ENCODE data around the gene C1QA.
"Not testable (repeated sequence)": the region's sequence is repeated elsewhere in the genome, so short reads cannot be mapped to it uniquely, and the experiment has no call there.

The C1QA gene

GRCh38 chr1:22666412-22666811 is 30.0 kb downstream of the C1QA start:
- no peak for TF ChIP-seq CTCF (IDR thresholded peaks at IDR 0.05; ENCODE audit: control insufficient read depth, extremely low read depth, insufficient read depth)
- DNase-seq (ENCODE audit: low read depth): no peak
- H3K4me3 ChIP-seq (ENCODE audit: low read depth, low read length): no peak overlapping the region

- DNase-seq (ENCODE audit: low read depth); H3K4me3 ChIP-seq (ENCODE audit: low read depth, low read length): not testable (repeated sequence)
These were observed 32.4 kb downstream of the C1QA start for GRCh38 chr1:22668840-22669239.

- no peak for TF ChIP-seq CTCF (IDR thresholded peaks at IDR 0.05; ENCODE audit: control insufficient read depth, extremely low read depth, insufficient read depth)
- no peak for DNase-seq (ENCODE audit: low read depth)
- H3K4me3 ChIP-seq (ENCODE audit: low read depth, low read length): no peak overlapping the region
These were observed 34.0 kb downstream of the C1QA start for GRCh38 chr1:22670352-22670975.

- no peak overlapping the region for H3K4me3 ChIP-seq (ENCODE audit: low read depth, low read length)
- no peak for DNase-seq (ENCODE audit: low read depth)
- TF ChIP-seq CTCF (IDR thresholded peaks at IDR 0.05; ENCODE audit: control insufficient read depth, extremely low read depth, insufficient read depth): no peak
These were observed 35.6 kb downstream of the C1QA start for GRCh38 chr1:22671999-22672398.

GRCh38 chr1:22673486-22674409 is 37.3 kb downstream of the C1QA start:
- no peak for DNase-seq (ENCODE audit: low read depth)
- TF ChIP-seq CTCF (IDR thresholded peaks at IDR 0.05; ENCODE audit: control insufficient read depth, extremely low read depth, insufficient read depth): peak; percentile 58
- H3K4me3 ChIP-seq (ENCODE audit: low read depth, low read length): no peak overlapping the region

- H3K4me3 ChIP-seq (ENCODE audit: low read depth, low read length): no peak overlapping the region
- no peak for DNase-seq (ENCODE audit: low read depth)
- no peak for TF ChIP-seq CTCF (IDR thresholded peaks at IDR 0.05; ENCODE audit: control insufficient read depth, extremely low read depth, insufficient read depth)
These were observed 38.0 kb downstream of the C1QA start for GRCh38 chr1:22674410-22674749.

GRCh38 chr1:22676151-22676550 is 39.7 kb downstream of the C1QA start:
- not testable (repeated sequence) for DNase-seq (ENCODE audit: low read depth)

More at GRCh38 chr1:22676151-22676550, 39.7 kb downstream of the C1QA start:
- not testable (repeated sequence) for H3K4me3 ChIP-seq (ENCODE audit: low read depth, low read length)

All from LNCaP clone FGC (cell line).